GM15510 (cell line): ENCODE results near the gene RNF169.

Experiments used
- POLR2A ChIP-seq: IDR thresholded peaks from 3 replicates; pipeline ENCODE4 v1.6.1; 2011; ENCODE audit warnings: borderline replicate concordance; ENCODE audit not compliant: insufficient read length; ENCODE audit errors: extremely low read depth

Gene RNF169, protein sequence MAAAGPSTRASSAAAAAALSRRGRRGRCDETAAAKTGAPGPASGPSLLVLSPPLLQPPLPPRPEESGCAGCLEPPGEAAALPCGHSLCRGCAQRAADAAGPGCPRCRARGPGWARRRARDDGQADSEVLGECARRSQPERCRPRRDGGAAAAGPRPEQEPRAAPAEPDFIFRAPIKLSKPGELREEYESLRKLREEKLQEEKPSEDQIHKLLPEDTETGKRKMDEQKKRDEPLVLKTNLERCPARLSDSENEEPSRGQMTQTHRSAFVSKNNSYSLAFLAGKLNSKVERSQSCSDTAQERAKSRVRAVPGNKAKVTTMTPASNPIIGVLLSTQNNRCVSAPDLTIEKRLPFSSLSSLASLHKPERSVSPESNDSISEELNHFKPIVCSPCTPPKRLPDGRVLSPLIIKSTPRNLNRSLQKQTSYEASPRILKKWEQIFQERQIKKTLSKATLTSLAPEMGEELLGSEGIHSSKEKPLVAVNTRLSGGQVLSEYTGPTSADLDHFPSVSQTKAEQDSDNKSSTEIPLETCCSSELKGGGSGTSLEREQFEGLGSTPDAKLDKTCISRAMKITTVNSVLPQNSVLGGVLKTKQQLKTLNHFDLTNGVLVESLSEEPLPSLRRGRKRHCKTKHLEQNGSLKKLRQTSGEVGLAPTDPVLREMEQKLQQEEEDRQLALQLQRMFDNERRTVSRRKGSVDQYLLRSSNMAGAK

DNA sequence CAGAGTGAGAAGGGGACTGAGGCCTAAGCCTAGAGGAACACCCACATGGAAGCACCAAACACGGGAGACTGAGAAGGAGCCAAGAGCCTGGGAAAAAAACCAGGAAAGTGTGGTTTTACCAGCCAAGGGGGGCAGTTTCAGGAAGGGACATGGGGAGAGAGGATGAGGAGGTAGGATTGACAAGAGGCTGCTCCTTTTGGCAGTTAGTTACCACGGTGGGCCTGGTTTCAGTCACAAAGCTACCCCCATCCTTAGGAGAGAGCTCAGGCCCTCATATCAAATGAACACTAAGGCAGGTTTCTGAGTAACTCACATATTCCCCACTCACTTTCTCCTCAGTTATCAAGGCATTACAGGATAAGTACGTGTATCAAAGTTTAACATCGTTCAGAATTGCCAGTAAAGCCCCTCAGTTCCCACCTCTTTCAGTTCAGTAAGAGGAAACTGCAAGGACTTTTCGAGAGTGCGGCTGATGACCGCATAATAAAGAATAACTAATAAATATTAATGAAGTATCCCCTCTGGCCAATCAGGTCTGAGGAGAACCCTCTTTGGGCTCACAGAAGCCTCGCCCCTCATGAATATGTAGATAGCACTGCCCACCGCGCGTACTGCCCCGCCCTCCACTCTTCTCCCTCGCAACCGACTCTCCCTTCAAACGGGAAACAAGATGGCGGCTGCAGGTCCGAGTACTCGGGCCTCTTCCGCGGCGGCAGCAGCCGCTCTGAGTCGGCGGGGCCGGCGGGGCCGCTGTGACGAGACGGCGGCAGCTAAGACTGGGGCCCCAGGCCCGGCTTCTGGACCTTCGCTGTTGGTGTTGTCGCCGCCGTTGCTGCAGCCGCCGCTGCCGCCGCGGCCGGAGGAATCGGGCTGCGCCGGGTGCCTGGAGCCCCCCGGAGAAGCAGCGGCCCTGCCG lies at the start of gene RNF169:
Gene RNF169, plus strand, starts transcription at position 639 of the 916 bp plus-strand sequence. Its CDS starts 32 bp downstream, at position 671.
- TF ChIP-seq POLR2A: peak; percentile 84

DNA sequence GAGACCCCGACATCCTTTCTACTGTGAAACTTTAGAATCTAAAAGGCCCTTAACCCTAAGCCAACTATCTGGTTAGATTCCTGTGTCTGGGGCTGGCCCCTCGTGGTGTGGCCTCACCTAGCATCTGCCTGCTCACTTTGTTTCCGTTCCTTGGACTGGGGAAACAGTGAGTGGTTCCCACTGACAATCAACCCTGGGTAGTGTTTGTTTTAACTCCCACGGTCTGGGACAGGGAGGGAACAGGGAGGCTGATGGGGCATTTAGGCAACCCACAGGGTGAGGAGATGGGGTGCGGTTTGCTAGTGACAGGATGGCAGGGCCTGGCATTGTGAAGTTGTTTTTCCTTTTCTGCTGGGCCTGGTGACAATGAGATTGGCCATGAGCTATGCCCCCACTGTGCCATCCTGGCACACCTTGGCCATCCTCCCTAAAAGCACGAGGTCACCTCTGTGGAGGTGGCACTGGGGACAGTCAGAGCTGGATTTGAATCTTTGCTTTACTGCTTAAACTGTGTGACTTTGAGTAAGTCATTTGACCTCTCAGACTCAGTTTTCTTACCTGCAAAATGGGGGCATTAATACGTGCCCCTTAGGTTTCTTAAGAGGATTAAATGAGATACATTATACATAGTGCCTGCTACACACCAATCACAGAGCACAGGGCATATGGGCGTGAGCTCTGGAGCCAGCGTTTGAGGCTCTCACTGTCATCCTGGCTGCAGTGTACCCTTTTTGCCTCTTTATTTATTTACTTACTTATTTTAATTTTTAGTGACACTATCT lies 48.8 kb upstream of the RNF169 start:
- TF ChIP-seq POLR2A: no peak

DNA sequence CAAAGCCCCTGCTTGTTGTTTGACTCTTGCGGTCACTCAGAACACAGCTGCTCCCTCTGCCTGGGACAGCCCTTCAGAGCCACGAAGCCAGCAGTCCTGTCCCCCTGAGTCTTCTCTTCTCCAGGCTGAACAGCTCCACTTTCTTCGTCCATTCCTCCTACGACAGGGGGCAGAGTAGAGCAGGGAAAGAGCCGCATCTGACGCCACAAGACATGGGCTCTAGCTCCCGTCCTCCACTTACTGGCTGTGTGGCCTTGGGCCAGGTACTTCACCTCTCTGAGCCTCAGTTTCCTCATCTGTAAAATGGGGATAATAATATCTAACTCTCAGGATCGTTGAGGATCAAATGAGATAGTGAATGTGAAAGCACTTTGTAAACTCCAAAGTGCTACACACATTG lies 47.3 kb upstream of the RNF169 start:
- no peak for TF ChIP-seq POLR2A

DNA sequence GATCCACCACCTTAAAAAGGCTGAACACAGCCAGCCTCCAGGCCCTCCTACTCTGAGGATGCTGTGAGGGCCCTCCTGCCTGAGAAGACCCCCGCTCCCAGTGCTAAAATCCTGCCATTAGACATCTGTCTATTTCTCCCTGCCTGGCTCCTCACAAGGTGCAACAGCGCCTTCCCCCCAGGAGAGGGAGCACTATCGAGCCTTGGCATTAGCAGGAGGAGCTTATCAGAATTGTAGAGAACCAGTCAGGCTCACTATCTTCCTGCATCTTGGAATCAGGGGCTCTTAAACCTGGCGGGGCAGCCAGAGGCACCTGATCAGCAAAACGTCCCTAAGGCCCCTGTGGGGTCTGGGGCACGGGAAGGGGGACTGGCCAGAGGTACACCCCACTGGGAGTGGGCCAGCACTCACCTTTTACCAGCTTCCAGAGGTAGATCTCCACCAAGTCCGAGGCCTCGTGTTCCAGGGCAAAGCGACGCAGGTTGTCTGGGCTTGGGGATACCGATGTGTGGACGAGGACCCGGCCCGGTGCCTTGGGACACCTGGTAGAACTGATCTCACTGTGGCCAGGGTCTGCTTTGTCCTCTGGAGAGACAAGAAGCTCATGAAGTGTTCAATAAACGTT lies 46.2 kb upstream of the RNF169 start:
- TF ChIP-seq POLR2A: no peak

DNA sequence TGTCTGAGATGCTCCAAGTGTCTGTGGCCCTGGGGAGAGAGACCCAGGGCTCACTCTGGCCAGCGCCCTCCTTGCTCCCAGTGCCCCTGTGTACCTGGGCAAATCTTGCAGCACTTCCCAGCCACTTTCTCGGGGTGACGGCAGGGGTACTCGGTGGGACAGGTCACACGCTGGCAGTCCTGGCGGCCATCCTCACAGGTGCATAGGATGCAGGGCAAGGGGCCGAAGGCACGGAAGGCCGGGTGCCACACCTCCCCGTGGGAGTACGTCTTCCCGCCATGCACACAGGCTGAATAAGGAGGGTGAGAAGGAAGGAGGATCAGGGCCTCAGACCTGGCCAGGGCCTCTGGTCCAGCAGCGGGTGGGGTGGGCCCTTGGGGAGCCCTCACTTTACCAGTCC lies 45.4 kb upstream of the RNF169 start:
- TF ChIP-seq POLR2A: no peak

DNA sequence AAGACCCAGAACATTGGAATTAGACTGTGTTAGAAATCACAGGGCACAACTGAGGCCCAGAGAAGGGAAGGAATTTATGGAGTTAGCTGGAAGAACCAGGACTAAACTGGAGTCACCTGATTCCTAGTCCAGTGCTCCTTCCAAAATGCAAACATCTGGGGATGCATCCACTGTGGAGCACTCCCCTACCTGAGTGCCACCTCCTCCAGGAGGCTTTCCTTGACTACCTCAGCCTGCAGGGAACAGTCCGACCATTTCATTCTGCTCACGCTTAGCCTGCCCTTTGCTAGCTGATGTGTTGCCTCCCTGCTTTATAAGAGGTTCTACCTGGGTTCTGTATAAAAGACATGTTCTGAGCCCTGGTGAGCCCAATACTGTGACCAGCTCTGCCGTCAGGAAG lies 41.5 kb upstream of the RNF169 start:
- TF ChIP-seq POLR2A: no peak

DNA sequence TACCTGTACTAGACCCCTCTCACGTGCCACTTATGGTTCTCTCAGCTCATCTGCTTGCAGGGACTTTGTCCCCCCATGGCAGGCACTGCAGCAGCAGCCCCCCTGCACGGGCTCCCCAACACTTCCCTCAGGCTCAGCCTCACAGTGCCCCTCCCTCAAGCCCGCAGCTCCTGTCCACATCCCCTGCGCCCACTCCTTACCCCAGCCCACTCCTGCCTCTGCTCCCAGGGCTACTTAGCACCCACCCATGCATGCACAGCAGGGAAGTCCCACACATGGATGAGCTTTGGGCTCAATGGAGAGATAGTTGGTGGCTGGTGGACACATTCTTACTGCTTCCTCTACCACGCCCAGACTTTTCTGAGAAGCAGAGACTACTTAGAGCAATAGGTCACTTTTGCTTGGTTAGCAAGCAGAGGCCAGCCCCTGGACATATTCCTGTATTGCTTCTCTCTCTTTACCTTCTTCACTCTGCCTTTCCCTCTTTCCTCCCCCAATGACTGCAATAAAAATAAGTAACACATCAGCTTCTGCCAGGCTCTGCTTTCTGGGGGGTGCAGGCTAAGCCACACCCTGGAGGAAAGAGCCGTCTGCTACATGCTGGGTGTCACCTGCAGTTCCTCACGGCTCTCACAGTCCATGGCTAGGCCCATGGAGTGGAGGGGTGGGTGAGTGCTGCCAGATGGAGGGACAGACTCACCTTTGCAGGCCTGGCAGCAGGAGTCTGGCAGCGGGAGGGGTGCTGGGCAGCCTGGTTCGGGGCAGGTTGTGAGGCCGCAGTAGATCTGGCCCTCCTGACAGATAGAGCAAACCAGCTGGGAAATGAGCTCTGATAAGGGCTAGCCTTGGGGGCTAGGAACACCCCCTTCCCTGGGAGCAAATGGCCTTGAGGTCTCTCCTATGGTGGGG lies 40.8 kb upstream of the RNF169 start:
- no peak for TF ChIP-seq POLR2A

DNA sequence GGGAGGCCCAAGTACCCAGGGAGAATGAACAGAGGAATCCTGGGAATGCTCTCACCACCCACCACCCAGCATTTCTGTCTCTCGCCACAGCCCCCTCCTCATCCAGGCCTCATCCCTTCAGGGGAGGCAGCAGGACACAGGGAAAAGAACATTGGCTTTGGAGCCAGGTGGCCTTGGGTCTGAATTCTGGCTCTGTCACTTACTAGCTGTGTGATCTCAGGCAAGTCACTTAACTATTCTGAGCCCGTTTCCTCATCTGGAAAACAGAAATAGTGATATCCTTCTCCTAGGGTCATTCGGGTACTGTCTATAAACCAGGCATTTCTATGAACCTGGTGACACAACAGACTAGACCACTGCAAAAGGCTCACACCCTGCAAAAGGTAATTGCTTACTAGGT lies 39.5 kb upstream of the RNF169 start:
- no peak for TF ChIP-seq POLR2A

DNA sequence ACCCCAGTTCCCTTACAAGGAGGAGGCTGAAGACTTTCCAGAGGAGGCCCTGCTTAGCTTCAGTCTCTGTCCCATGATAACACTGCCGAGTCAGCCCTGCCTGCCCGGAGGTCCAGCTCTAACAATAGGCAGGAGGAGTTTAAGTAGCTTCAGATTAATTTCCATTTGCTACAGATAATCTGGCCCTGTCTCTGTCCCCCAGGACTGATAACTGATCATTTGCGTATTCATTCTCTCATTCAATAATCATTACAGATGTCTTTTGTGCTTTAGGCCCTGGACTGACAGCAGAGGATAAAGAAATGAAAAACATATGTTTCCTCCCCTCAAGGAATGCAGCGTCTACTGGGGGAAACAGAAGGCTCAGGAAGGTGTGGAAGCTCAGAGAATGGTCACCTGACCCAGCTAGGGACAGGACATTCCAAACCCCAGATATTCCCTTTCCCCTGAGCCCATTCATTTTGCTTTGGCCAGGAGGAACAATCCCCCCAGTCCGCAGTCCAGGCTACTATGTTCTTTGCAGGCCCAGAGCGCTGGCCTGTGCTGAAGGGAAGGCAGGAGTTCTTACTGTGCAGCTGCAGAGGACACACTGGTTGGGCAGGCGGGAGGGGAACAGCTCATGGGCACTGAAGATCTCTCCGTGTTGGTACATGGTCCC lies 38.2 kb upstream of the RNF169 start:
- TF ChIP-seq POLR2A: no peak

DNA sequence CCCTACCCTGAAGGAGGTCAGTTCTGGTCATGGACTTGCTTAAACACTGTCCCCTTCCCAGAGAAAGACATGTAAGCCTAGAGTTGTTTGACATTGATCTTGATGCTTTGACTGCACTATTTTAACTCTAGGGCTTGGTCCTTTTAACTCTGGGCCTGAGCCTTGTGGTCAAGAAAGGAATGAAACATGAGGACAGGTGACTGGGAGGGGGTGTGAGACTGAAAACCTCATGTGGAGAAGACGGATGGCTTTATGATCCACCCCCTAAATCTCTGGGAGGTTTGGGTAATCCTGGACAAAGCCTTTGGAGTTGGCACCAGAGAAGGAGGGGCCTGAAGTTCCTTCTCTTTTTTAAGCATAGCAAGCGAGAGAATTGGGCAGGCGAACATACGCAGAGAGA lies 35.0 kb upstream of the RNF169 start:
- no peak for TF ChIP-seq POLR2A

DNA sequence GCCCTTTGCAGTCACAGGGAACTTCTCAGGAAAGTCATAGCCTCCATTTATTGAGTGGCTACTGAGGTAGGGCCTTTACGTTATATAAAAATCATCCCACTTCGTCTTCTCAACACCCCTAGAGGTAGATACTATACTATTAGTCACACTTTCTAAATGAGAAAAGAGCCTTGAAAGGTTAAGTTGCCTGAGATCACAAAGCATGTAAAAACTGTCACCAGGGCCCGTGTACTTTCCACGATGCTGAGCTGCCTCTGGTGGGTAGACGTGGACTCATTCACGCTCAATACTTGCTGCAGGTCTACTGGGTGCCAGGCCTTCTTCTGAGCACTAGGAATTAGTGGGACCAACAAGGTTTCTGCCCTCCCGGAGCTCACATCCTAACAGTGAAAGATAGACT lies 33.7 kb upstream of the RNF169 start:
- TF ChIP-seq POLR2A: no peak

DNA sequence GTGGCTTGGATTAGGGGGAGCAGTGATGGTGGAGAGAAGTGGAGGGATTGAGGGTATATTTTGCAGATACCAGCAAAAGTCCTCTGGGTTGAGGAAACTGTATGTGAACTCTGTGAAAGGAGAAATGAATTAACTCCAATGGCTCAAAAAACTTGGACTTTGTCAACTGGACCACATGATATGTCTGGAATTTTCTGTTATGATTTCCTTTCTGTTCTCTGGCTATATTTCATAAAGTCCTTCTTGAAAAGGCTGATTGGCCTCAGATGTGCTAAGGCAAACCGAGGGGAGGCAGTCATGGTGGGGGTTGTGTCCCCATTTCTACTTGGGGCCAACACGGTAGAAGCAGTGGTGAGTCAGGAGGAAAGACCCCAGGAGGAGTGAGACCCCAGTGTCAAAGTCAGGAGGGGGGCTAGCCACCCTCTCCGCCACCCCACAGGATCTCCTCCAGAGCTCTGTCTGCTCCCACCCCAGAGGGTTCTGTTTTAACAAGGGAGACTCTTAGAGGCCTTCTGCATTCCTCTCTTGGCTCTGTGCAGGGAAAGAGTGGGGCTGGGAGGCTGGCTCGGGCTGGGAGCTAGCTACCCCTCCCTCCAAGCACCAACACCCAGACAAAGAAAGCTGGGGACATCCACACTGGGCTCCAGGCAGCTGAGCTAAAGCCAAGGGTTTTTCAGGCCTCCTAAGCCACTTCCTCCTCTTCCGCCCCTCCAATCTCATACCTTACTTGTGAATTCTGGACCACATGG lies 31.3 kb upstream of the RNF169 start:
- no peak for TF ChIP-seq POLR2A
